OCI-LY7 (cell line): Measurements from ENCODE around the gene LMOD1. TPM values are rescaled to one million over a fixed set of nuclear protein-coding genes. Genes with fewer than 3 reads are reported as not detected.

Source experiments
- BruUV-seq: library from RNA; stranded (reverse); fragments of 400-500 nt; replicated peaks from 2 replicates; lab custom pipeline; 2021; lab: Mats Ljungman, UMichigan
- CTCF ChIA-PET: fragments of 300-600 bp; sonication (Branson Sonifier 250); formaldehyde crosslinking; loops from one replicate; lab custom pipeline; 2022; ENCODE audit warnings: antibody characterized with exemption; ENCODE audit not compliant: unreplicated experiment; lab: Charles Lee
- POLR2A ChIA-PET: fragments of 300-600 bp; sonication (Branson Sonifier 250); formaldehyde crosslinking; loops from one replicate; lab custom pipeline; 2022; ENCODE audit warnings: antibody characterized with exemption; lab: Charles Lee
- DNase-seq: peaks from one replicate; pipeline ENCODE4 v3.0.0-alpha.2; 2015; ENCODE audit warnings: low spot score
- H2AFZ ChIP-seq: fragments of 200-600 bp; sonication (generic), shearing (Covaris generic); 2 replicates; pipeline ENCODE4 v1.6.1; 2014; ENCODE audit warnings: mild to moderate bottlenecking, antibody characterized with exemption, low read length, moderate library complexity
- H3K27ac ChIP-seq: fragments of 200-600 bp; sonication (generic); 2 replicates; pipeline ENCODE4 v1.5.1; 2014; ENCODE audit warnings: mixed run types, low read depth, mild to moderate bottlenecking, moderate library complexity, low read length, inconsistent platforms; ENCODE audit not compliant: poor library complexity, severe bottlenecking
- H3K36me3 ChIP-seq: fragments of 200-600 bp; sonication (generic); 2 replicates; pipeline ENCODE4 v1.6.1; 2014; ENCODE audit warnings: mild to moderate bottlenecking, antibody characterized with exemption, low read length, moderate library complexity, mixed read lengths; ENCODE audit not compliant: insufficient read depth
- H3K4me1 ChIP-seq: fragments of 200-600 bp; sonication (generic); 2 replicates; pipeline ENCODE4 v1.5.1; 2014; ENCODE audit warnings: mild to moderate bottlenecking, low read length; ENCODE audit not compliant: insufficient read depth, poor library complexity, severe bottlenecking
- H3K4me2 ChIP-seq: fragments of 200-600 bp; sonication (generic); 2 replicates; pipeline ENCODE4 v1.6.1; 2014; ENCODE audit warnings: mild to moderate bottlenecking, low read length
- H3K4me3 ChIP-seq: fragments of 200-600 bp; sonication (generic); 2 replicates; pipeline ENCODE4 v1.5.1; 2014; ENCODE audit warnings: mild to moderate bottlenecking, low read depth, low read length; ENCODE audit not compliant: poor library complexity, severe bottlenecking
- H3K79me2 ChIP-seq: fragments of 200-600 bp; sonication (generic); 2 replicates; pipeline ENCODE4 v1.6.1; 2016; ENCODE audit warnings: low read depth, mild to moderate bottlenecking, low read length, moderate library complexity, mixed read lengths; ENCODE audit not compliant: insufficient read depth
- H3K9me2 ChIP-seq: fragments of 200-600 bp; sonication (generic); 2 replicates; pipeline ENCODE4 v1.6.1; 2016; ENCODE audit warnings: mild to moderate bottlenecking, low read length, mixed read lengths; ENCODE audit not compliant: insufficient read depth
- H3K9me3 ChIP-seq: fragments of 200-600 bp; sonication (generic); 2 replicates; pipeline ENCODE4 v1.6.1; 2014; ENCODE audit warnings: mild to moderate bottlenecking, mixed run types, low read length, mixed read lengths
- H4K20me1 ChIP-seq: fragments of 200-600 bp; sonication (generic); 2 replicates; pipeline ENCODE4 v1.6.1; 2014; ENCODE audit warnings: mild to moderate bottlenecking, antibody characterized with exemption, low read length, moderate library complexity, mixed read lengths; ENCODE audit not compliant: insufficient read depth
- EZH2phosphoT487 ChIP-seq: fragments of 200-600 bp; sonication (generic); IDR thresholded peaks from 2 replicates; pipeline ENCODE4 v1.6.1; 2018; ENCODE audit warnings: low read depth, borderline replicate concordance, mild to moderate bottlenecking, mixed run types, antibody characterized with exemption, low read length, moderate library complexity, mixed read lengths
- intact Hi-C: fragments of 100-400 bp; cut with micrococcal nuclease; formaldehyde crosslinking; loops from one replicate; pipeline ENCODE4 v1.10.0; 2022; ENCODE audit not compliant: unreplicated experiment
- total RNA-seq, 2 experiments: library from RNA; depleted of rRNA in 1 of 2; stranded (reverse); fragments of >200 nt in 1 of 2; shearing (Covaris generic) in 1 of 2; gene quantifications; 2 replicates each; pipeline ENCODE4 v1.2.3, GENCODE V29; 2014 to 2022
- TF ChIP-seq, protein P1 (sequence below): fragments of 200-600 bp; sonication (generic); conservative IDR thresholded peaks from 2 replicates; pipeline ENCODE4 v1.5.1; 2014; ENCODE audit warnings: mild to moderate bottlenecking, antibody characterized with exemption, low read length, moderate library complexity, mixed read lengths

The LMOD1 gene
- total RNA-seq, 2 experiments from 2014 or later: not detected

DNA sequence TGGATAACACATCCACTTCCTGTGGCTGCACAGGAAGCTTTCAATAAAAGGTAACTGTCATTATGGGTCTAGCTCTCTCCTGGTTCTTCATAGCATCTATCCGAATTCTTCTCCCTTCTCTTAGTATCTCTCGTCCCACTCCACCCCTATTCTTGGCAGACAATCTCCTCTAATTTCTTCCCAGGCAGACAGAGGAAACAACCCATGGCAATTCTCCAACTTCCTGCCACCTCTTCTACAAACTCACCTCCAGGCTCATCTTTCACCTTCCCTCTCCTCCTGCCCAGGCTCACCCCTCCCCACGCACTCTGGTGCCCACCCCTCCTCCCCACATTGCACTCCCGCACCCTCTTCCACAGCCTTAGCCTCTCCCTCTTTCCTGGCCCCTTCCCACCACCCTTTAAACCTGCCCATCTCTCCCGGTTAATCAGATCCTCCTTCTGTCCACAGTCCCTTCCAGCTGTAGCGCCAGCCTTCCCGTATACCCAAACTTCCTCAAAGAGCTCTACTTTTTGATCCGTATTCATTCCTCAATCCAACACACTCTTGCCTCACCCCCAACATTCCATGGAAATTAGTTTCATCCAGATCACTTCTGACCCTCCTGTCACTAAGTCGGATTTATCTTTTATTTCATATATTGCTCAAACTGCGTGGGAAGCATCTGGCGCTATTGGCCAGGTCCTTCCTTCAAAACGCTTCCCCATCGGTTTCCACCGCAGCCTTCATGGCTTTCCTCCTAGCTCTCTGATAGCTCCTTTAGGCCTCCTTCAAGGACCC lies 31.7 kb downstream of the LMOD1 start:
- CTCF ChIA-PET: no interaction called here
- BruUV-seq: no TSS peak

DNA sequence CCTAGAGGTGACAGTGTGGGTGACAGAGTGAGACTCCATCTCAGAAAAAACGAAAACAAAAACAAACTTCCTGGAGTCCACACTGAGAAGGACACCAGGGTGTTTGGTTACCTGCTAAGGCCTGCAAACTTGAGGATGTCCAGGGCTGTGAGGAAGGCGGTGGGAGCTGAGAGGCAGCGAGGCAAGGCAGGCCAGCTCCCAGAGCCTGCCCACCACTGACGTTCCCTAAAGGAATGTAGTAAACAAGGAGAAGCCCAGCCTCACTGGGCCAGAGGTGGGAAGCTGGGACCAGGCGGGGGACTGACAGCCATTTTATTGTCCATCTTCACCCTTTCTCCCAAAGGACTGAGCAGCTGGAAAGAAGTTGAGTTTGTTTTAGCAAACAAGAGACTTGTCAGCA lies 33.5 kb downstream of the LMOD1 start:
- no peaks in the 10 kb centered on the region for H3K36me3 ChIP-seq
- no peak for TF ChIP-seq EZH2phosphoT487
- TF ChIP-seq, protein P1, sequence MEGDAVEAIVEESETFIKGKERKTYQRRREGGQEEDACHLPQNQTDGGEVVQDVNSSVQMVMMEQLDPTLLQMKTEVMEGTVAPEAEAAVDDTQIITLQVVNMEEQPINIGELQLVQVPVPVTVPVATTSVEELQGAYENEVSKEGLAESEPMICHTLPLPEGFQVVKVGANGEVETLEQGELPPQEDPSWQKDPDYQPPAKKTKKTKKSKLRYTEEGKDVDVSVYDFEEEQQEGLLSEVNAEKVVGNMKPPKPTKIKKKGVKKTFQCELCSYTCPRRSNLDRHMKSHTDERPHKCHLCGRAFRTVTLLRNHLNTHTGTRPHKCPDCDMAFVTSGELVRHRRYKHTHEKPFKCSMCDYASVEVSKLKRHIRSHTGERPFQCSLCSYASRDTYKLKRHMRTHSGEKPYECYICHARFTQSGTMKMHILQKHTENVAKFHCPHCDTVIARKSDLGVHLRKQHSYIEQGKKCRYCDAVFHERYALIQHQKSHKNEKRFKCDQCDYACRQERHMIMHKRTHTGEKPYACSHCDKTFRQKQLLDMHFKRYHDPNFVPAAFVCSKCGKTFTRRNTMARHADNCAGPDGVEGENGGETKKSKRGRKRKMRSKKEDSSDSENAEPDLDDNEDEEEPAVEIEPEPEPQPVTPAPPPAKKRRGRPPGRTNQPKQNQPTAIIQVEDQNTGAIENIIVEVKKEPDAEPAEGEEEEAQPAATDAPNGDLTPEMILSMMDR: no peak
- H4K20me1 ChIP-seq: no peaks in the 10 kb centered on the region
- DNase-seq: no peak
- no peaks in the 10 kb centered on the region for H3K4me1 ChIP-seq
- H3K9me3 ChIP-seq: no peaks in the 10 kb centered on the region
- H3K79me2 ChIP-seq: no peaks in the 10 kb centered on the region
- no peak overlapping the region for H3K4me2 ChIP-seq
- ChIA-PET POLR2A (interaction anchor here (0.6 kb wide), 3 partner anchors 45 to 738 kb away, joined by 3 to 5 read pairs (median 4); no protein-coding TSS in a partner anchor), CTCF (no interaction called here)
- no peak overlapping the region for H3K4me3 ChIP-seq
- intact Hi-C loops: no loop called here
- no peak overlapping the region for H2AFZ ChIP-seq
- no TSS peak for BruUV-seq
- H3K27ac ChIP-seq: no peak overlapping the region
- no peaks in the 10 kb centered on the region for H3K9me2 ChIP-seq

More for the DNA sequence above, 31.7 kb downstream of the LMOD1 start:
- H3K9me2 ChIP-seq: no peaks in the 10 kb centered on the region
- no peak overlapping the region for H3K4me2 ChIP-seq
- no peaks in the 10 kb centered on the region for H3K79me2 ChIP-seq
- intact Hi-C loops: no loop called here
- H3K27ac ChIP-seq: no peak overlapping the region
- H4K20me1 ChIP-seq: no peaks in the 10 kb centered on the region
- no peaks in the 10 kb centered on the region for H3K4me1 ChIP-seq
- no peak for DNase-seq
- no peak for TF ChIP-seq EZH2phosphoT487
- TF ChIP-seq, protein P1: no peak
- no peaks in the 10 kb centered on the region for H3K36me3 ChIP-seq
- POLR2A ChIA-PET: interaction anchor here (0.6 kb wide), 1 partner anchor 12 kb away, joined by 4 read pairs; no protein-coding TSS in a partner anchor
- no peak overlapping the region for H3K4me3 ChIP-seq
- no peaks in the 10 kb centered on the region for H3K9me3 ChIP-seq
- 0 out of 2 replicates have a peak overlapping the region, but pooled peaks have one; percentile 39 for H2AFZ ChIP-seq
